GM21737 (cell line): ENCODE measurements around the gene LLGL1.

Experiments
- ATAC-seq: cut with Tn5 transposase; IDR thresholded peaks from one replicate; pipeline ENCODE4 v1.9.1; 2021; ENCODE audit warnings: mild to moderate bottlenecking, moderate library complexity; ENCODE audit not compliant: unreplicated experiment

The LLGL1 gene

DNA sequence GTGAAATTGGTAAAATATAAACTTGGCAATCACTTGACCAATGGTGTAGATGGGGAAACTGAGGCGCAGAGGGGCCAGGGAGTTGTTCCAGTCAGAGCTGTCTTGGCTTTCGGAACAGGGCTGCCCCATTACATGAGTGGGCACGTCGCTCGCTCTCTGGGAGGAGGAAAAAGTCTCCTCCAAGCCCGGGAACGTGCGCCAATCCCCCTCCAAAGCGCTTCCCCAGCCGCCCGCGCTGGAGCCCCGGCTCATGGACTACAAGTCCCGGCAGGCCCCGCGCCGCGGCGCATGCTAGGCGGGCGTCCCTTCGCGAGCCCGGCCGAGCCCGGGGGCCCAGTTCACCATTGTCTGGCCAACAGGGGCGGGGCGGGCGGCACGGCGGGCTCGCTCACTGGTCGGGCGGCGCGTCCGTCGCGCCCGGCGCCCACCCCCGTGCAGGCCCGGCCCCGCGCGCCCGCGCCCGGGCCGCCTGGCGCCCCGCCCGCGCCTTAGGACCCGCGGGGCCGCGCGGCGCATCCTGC is at the start of gene LLGL1:
TSS of gene LLGL1 (plus strand) at position 515 of the 521 bp plus-strand sequence. CDS start 48 bp downstream, outside the sequence.
- peak; percentile 87 for ATAC-seq

DNA sequence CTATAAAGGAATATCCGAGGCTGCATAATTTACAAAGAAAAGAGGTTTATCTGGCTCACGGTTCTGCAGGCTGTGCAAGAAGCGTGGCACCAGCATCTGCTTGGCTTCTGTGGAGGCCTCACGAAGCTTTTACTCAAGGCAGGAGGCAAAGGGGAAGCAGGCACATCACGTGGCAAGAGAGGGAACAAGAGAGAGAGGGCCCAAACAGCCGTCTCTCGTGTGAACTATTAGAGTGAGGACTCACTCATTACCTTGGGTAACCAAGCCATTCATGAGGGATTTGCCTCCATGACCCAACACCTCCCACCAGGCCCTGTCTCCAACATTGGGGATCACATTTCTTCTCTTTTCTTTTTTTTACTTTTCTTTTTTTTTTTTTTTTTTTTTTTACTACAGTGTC is 49.3 kb upstream of the LLGL1 start:
- ATAC-seq = no peak

DNA sequence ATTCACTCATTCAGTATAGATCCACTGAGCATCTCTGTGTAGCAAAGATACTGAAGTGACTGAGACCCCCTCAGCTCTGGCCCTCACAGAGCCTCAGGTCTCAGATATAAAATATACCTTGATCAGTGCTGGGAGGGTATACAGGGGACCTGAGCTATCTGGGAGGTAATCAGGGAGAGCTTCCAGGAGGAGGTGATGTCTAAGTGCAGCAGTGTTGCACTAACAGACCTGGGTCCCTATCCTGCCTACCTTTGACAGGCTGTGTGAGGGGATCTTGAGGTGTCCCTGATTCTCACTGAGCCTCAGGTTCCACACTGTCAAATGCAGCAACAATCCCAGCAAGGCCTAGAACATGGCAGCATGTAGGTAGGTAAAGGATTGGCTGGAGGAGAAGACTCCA is 48.3 kb upstream of the LLGL1 start:
- ATAC-seq = no peak

DNA sequence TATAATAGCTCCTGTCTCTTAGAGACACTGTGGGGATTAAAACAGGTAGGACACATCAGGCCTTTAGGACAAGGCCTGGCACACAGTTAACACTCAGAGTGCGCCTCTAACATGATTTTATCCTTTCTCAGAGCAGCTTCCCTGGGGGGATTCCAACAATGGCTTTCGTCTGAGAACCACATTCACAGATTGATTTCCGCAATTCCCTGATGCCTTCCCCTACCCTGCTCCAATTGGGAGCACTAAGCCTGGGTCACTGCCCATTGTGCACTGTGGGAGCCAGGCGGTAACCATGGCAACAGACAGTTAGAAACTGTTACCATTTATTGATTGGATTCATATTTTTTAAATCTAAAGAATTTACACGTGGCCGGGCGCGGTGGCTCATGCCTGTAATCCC is 47.7 kb upstream of the LLGL1 start:
- no peak for ATAC-seq

DNA sequence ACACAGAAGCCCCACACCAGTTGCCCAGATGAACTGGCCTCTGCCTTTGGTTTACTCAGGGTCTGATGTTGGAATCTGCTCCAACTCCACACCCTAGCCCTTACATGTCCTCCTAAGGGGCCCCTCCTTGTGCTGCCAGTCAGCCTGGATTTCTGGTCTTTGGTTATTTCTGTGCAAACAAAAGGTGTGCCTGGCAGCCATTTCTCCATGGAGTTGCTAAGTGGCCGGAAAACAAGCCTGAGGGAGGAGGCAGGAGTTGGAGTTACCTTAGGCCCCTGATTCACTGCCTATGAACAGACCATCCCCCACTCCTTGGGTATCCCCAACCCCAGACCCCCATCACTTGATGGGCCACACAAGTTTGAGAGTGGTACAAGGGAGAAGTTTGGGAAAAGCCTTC is 46.2 kb upstream of the LLGL1 start:
- no peak for ATAC-seq

DNA sequence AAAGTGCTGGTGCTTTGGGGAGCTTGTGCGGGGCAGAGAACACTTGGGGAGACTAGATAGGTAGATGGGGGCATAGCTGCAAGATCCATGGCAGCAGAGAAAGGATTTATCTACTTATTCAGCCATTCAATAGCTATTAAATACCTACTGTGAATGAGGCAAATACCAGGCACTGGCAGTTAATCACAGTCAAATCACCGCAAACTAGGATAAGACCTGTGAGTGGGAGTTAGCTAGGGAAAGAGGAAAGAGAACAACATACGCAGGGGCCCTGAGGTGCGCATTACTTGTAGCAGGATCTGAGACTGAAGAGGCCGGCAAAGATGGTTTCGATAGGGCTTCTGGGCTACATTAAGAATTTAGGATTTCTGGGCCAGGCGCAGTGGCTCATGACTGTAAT is 45.6 kb upstream of the LLGL1 start:
- no peak for ATAC-seq

DNA sequence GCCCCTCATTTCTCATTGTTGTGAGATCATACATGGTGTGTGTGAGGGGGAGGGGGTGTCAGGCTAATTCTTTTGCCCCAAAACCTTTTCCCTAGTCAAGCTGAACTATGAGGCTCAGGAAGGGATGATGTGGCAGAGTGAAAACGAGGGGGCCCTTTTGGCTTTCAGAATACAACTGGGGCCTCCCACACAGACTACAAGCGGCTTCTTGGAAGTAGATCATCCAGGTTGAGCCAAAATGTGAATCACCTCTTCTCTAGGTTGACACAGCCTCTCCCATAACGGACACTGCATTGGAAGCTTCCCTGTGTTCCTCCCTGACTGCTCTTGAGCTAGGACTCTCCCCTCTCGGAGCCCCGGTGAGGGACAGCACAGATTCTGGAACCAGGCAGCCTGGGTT is 44.1 kb upstream of the LLGL1 start:
- ATAC-seq = no peak

DNA sequence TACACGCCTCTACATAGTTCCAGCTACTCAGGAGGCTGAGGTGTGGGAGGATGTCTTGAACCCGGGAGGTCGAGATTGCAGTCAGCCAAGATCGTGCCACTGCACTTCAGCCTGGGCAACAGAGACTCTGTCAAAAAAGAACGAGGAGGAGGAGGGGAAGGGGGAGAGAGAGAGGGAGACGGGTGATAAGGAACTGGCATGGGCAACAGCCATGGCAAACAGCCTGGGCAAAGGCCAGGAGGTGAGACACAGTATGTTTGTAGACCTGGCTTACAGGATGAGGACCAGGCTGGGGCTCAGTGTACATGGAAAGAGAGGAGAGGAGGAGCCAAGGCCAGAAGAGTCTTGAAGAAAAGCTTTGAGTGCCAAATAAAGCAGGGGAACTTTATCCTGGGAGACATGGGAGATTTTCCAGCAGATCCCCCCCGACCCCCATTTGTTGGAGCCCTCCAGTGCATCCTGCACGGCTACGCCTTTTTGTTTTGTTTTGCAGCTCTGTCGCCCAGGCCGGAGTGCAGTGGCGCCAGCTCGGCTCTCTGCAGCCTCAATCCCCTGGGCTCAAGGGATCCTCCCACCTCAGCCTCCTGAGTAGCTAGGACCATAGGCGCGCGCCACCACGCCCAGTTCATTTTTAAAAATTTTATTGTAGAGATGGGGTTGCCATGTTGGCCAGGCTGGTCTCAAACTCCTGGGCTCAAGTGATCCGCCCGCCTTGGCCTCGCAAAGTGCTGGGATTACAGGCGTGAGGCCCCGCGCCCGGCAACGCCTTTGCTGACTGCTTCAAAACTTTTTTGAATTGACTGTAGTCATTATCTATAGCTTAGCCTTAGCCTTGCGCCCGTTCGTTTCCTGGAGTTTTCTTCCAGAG is 43.1 kb upstream of the LLGL1 start:
- no peak for ATAC-seq

DNA sequence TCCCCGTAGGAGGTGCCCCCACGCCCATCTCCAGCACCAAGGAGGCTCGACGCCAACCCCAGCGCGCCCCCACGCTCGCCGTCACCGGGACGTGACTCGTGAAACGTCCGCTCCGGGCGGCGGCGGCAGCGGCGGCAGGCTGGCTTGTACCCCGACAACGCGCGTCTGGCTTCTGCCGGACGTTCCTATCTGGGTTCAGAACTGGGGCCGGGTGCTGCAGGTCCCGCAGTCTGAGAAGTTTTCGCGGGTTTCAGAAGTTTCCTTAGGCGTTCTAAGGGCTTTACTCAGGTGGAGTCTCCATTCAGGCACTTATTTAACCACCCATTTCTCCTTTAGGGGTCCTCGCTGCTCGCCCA is 42.5 kb upstream of the LLGL1 start:
- peak; percentile 36 for ATAC-seq

DNA sequence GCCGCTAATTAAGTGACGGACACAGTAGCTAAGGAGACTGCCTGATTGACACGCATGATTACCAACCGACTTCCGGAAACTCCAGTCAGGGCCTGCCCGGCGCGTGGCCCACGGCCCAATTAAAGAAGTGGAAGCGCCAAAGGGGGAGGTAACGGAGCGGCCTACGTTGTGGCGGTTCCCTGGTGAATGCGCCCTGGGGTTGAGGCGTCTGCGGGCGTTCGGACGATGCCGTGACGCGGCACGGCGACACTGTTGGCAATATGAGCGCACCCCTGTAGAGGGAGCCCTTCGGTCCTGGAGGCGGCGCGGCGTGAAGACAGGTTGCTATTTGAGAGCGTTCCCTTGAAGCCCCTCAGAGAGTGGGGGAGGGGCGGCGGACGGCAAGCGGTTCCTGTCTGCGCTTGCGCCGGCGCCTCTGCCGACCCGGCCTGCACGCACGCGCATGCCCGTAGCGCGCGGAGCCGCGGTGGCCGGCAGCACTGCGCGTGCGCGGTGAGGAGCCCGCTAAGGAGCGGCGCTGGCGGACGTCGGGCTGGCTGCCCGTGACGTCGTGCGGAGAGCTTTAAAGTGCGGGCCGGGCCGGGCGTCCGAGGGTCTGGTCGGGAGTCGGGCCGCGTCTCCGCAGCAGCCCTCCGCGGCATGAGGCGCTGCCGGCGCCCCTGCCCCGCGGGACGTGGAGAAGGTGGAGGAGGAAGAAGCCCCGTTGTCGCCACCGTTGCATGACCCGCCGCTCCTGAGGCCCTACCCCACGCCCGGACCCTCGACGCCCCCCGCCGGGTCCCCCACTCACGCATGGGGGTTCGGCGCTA is 41.9 kb upstream of the LLGL1 start, which contains the start of gene ALKBH5:
TSS of gene ALKBH5 (plus strand) at position 495 of the 809 bp plus-strand sequence. CDS start 416 bp downstream, outside the sequence.
- peak; percentile 71 for ATAC-seq

DNA sequence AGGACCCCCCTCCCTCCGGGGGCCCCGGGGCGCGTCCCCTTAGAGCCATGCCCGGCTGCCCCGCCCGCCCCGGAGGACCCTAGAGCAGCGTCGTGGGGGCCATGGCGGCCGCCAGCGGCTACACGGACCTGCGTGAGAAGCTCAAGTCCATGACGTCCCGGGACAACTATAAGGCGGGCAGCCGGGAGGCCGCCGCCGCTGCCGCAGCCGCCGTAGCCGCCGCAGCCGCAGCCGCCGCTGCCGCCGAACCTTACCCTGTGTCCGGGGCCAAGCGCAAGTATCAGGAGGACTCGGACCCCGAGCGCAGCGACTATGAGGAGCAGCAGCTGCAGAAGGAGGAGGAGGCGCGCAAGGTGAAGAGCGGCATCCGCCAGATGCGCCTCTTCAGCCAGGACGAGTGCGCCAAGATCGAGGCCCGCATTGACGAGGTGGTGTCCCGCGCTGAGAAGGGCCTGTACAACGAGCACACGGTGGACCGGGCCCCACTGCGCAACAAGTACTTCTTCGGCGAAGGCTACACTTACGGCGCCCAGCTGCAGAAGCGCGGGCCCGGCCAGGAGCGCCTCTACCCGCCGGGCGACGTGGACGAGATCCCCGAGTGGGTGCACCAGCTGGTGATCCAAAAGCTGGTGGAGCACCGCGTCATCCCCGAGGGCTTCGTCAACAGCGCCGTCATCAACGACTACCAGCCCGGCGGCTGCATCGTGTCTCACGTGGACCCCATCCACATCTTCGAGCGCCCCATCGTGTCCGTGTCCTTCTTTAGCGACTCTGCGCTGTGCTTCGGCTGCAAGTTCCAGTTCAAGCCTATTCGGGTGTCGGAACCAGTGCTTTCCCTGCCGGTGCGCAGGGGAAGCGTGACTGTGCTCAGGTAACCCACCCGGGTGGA is 41.0 kb upstream of the LLGL1 start:
- ATAC-seq = peak; percentile 2

DNA sequence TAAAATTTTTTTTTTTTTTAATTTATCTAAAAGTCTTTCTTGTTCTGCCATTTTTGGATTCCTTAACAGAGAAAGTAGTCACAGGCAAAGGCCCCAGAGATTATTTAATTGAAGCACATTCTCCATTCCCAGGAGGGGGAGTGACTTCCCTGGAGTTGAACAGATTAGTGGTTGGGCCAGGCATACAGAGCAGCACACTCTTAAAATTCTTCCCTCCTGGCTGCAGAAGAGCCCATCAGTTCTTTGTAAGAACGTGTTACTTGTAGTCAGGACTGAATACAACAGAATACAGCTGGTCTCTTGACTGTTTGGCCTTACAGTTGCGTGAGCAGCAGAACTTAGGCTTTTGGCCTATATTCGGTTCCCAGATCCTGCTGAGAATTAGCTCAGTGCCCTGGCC is 40.0 kb upstream of the LLGL1 start:
- ATAC-seq = no peak

DNA sequence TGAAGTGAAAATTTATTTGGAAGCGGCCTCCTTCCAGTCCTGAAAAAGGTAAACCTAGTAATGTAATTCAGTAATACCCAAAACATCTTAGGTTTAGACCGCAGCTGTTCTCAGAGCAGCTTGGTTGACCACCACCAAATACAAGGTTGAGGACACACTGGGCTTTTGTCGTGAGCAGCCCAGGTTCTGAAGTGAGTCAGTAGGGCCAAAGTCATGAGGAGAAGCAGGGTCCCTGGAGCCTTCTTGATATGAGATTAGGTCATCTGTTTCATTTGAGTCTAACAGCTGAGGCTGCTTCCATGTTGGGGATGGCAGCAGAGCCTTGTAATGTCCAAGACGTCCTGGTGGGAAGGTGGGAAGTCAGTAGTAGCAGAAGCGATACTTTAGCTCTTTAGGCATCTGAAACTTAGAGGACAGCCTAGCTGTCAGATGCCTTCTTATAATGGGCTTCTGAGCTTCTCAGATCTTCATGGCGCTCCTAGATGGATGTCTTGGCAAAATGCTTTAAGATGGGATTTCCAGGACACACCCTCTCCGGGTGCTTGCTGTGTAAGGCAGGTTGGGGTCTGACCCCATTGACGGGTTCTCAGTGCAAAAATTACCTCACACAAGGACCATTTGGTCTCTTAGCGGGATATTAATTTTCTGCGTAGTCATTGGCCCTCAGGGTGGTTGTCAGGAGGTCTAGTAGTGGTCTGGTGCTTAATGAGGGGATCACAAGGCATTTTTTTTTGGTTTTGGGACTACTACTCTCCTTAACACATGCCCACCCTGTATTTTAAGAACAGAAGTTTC is 39.4 kb upstream of the LLGL1 start:
- ATAC-seq = no peak

DNA sequence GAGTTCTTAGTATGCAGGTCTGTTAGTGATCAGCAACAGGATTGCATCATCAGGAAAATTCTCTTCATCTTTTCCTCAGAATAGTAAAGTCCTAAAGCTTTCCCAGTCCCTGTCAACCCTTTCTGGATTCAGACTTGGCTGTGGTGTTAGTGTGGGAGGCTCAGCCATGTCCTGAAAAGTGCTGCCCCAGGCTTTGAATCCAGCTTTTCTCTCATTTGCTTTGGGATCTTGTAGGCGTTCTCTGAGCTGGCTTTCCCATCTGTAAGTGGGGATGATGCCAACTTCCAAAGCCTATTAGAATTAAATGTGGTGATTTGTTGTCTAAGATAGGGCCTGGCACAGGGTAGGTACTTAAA is 38.8 kb upstream of the LLGL1 start:
- ATAC-seq = no peak

DNA sequence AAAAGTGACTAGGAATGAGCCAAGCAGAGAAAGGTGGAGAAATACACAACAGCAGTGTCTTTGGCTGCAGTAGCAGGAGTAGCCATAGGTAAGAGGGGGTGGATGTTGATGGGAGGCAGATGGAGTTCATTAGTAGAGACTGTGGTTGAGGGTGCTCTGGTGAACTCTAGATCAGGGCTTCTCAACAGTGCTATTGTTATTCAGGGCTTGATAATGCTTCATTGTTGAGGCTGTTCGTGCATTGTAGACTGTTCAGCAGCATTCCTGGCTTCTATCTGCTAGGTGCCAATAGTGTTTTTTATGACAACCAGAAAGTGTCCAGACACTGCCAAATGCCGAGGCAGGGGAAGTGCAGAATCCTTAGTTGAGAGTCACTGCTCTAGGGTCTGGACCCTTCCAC is 38.2 kb upstream of the LLGL1 start:
- no peak for ATAC-seq

DNA sequence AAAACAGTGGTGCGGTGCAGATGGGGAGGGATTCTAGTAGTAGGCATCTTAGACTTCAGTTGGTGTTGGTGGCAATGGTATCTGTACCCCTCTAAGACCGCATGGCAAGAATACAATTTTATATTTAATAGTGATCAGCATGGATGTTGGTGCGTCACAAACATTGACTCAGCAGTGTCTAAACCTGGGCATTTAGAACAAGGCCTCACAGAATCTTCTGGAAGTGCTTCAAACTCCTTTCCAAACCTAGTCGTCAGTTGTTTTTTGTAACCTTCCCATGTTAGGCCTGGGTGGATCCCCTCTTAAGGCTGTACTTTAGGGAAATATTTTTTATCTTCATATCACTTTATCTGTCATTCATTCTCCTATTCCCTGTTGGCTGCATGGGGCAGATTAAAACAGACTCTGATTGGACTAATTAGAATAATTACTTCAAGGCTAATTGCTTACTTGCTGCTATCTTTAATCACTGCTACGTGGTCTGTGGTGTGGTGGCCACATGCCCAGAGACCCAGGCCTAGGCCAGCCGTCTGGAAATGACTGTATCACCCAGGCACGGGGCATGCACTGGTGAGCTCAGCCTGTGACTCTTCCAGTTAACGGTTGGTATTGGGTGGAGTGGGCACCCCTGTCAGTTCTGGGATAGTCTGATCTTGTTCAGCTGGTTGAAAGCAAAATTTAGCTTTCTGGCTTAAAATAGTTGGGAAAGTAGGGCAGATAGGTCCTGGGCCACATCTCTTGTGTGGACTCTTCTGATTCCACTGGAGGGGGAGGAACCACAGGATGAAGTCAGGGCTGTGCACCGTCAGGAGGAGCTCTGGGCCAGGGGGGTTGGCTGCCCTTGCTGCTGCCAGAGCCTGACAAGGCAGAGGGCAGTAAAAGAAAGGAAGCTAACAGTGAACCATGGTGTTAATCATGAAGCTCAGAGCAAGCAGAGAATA is 37.3 kb upstream of the LLGL1 start:
- no peak for ATAC-seq

DNA sequence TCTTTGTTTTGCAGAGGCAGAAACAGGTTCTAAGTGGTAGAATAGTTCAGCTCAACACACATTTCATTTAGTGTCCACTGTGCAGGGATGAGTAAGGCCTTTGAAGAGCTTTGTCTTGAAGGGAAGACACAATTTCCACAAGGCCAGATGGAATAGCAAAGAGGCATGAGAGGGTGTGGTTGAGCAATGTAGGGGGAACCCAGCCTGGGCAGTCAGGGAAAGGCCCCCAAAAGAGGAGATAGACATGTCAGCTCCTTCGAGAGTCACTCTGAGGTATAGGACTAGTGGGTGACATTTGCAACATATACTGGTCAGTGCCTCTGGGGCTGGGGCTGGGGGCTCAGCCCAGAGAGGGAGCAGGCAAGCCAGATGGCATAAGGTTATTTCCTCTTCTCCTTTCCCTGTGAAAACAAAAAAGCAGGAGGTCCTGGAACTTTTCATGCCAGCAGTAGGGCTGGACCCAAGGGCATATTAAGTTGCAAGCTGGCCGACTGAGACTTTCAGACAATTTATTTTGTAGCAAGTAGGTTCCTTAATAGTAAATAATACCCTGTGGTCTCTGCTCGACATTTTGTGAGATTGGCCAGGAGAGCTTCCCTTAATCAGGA is 34.7 kb upstream of the LLGL1 start:
- no peak for ATAC-seq

DNA sequence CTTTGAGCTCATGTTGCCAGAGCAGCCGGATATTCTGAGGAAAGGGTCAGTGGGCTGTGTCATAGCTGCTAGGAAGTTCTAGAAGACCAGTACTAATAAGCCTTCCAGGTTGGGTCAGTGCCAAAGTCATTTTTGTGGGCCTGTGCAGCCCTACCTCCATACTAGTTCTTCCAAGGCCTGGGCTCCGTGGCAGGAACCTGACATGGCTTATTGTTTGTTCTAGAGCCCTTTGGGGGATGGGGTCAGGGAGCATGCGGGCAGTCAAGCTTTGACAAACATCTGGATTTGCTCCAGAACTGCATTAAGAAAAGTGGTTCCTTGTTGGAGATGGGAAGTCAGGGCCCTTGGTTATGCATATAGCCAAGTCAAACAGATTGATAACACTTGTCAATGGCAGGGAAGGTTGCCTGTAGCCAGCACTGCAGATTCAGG is 34.2 kb upstream of the LLGL1 start:
- ATAC-seq = no peak

DNA sequence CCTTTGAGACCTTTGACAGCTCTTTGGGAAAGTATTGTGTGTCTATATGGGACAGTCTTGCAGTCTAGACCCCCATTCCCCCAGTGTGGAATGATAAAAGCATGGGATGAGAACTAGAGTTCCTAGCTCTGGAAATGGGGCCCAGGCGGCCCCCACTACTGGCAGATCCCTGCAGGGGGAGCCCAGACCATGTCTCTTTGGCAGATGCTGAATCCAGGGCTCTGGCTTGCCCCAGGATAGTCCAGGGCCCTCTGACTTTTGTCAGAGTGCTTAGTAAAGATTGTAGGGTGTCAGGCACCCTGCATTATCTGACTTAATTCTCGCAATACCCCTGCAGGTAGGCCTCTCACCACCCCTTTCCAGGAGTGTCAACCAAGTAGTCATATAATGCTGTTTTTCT is 33.5 kb upstream of the LLGL1 start:
- no peak for ATAC-seq
